ENCODE measurements around the gene RPP25L. TPM values are rescaled to one million over a fixed set of nuclear protein-coding genes. Genes with fewer than 3 reads are reported as not detected.
A peak's percentile ranks its signal among the peaks of the same experiment; 100 is the strongest.

Gene RPP25L
- total RNA-seq, 1 experiment from 2014 or later = 24.5 TPM

- TF ChIP-seq TP53 (CRISPR knock-in tag; IDR thresholded peaks at IDR 0.05) (no peak), JUN (CRISPR knock-in tag; IDR thresholded peaks at IDR 0.05) (no peak), NR2C2 (CRISPR knock-in tag; IDR thresholded peaks at IDR 0.05) (no peak), FOXP4 (CRISPR knock-in tag; IDR thresholded peaks at IDR 0.05) (no peak)
Measured at GRCh38 chr9:34579104-34579807, 32.6 kb downstream of the RPP25L start (continued).

GRCh38 chr9:34578241-34579103, 33.4 kb downstream of the RPP25L start:
- no peak overlapping the region for H3K27ac Mint-ChIP-seq
- H3K4me1 Mint-ChIP-seq = peaks cover 48% of the 10 kb centered on the region
- CTCF ChIA-PET = interaction anchor here (0.6 to 7.4 kb wide), 13 partner anchors 10 to 219 kb away, joined by 3 to 109 read pairs (median 6); partner anchors contain the start of genes CNTFR, GALT and SIGMAR1
- 0 out of 2 replicates have a peak, but pooled peaks have one; percentile 37 for TF ChIP-seq ZBTB43 (CRISPR knock-in tag; IDR thresholded peaks at IDR 0.05)
- TF ChIP-seq TEAD1 (CRISPR knock-in tag; IDR thresholded peaks at IDR 0.05) = 0 out of 2 replicates have a peak, but pooled peaks have one; percentile 27
- TF ChIP-seq CDX4 (CRISPR knock-in tag; IDR thresholded peaks at IDR 0.05; ENCODE audit: borderline replicate concordance) = no peak
- DNase-seq (ENCODE audit: low spot score) (peak; percentile 56), ATAC-seq (peak; percentile 25)
- POLR2A ChIA-PET = interaction anchor here (1.0 to 1.6 kb wide), 2 partner anchors 13 to 97 kb away, joined by 3 to 6 read pairs; no protein-coding TSS in a partner anchor
- peak overlapping the region; percentile 67 for H3K4me3 Mint-ChIP-seq
- H3K27me3 Mint-ChIP-seq (ENCODE audit: low read depth) = peaks cover 73% of the 10 kb centered on the region
- no peaks in the 10 kb centered on the region for H3K36me3 Mint-ChIP-seq
- no peaks in the 10 kb centered on the region for H3K9me3 Mint-ChIP-seq

GRCh38 chr9:34577400-34578240, 34.3 kb downstream of the RPP25L start:
- ATAC-seq (peak; percentile 27), DNase-seq (ENCODE audit: low spot score) (peak; percentile 59)
- POLR2A ChIA-PET = interaction anchor here (1.0 to 1.6 kb wide), 2 partner anchors 14 to 98 kb away, joined by 3 to 6 read pairs; no protein-coding TSS in a partner anchor
- Mint-ChIP-seq H3K36me3 (no peaks in the 10 kb centered on the region), H3K4me1 (peaks cover 48% of the 10 kb centered on the region), H3K27ac (no peak overlapping the region), H3K27me3 (ENCODE audit: low read depth) (peaks cover 68% of the 10 kb centered on the region), H3K9me3 (no peaks in the 10 kb centered on the region), H3K4me3 (peak overlapping the region; percentile 77)
- TF ChIP-seq ZBTB43 (CRISPR knock-in tag; IDR thresholded peaks at IDR 0.05) (0 out of 2 replicates have a peak, but pooled peaks have one; percentile 14), NR3C1 (CRISPR knock-in tag; conservative IDR thresholded peaks at IDR 0.05; ENCODE audit: low read depth) (no peak), SP1 (CRISPR knock-in tag; conservative IDR thresholded peaks at IDR 0.05) (0 out of 2 replicates have a peak, but pooled peaks have one; percentile 28)
- CTCF ChIA-PET = interaction anchor here (0.7 to 7.4 kb wide), 13 partner anchors 11 to 198 kb away, joined by 3 to 109 read pairs (median 6); partner anchors contain the start of genes CNTFR, GALT and SIGMAR1
